Tibial artery (tissue), 4 donors: Measurements from ENCODE around the gene OPRL1.

Experiments
- DNase-seq, 2 donors: peaks; one replicate each; pipeline ENCODE4 v3.0.0-alpha.2; 2019
- H3K27ac ChIP-seq, 2 donors: fragments of 200-600 bp; sonication (generic) in 1 of 2; 1 replicate in 1 of 2; 2 replicates in 1 of 2; pipeline ENCODE4 v1.5.1; 2018 to 2019; ENCODE audit warnings: mild to moderate bottlenecking in 1 of 2
- H3K27me3 ChIP-seq, 2 donors: fragments of 200-600 bp; sonication (generic) in 1 of 2; one replicate each; pipeline versions ENCODE4 v1.5.1 to v1.6.0; 2016 to 2019
- H3K36me3 ChIP-seq, 3 donors: fragments of 200-600 bp; sonication (generic) in 2 of 3; one replicate each; pipeline ENCODE4 v1.5.1; 2016 to 2019; ENCODE audit warnings: mild to moderate bottlenecking in 2 of 3
- H3K4me1 ChIP-seq, 4 donors: fragments of 200-600 bp; sonication (generic) in 2 of 4; 1 replicate in 3 of 4; 2 replicates in 1 of 4; pipeline ENCODE4 v1.5.1; 2016 to 2019
- H3K4me3 ChIP-seq, 2 donors: fragments of 200-600 bp; sonication (generic) in 1 of 2; 1 replicate in 1 of 2; 2 replicates in 1 of 2; pipeline ENCODE4 v1.5.1; 2018 to 2019; ENCODE audit warnings: mild to moderate bottlenecking in 2 of 2
- H3K9me3 ChIP-seq, 3 donors: fragments of 200-600 bp; sonication (generic) in 1 of 3; one replicate each; pipeline ENCODE4 v1.5.1; 2016 to 2019
- CTCF ChIP-seq, 2 experiments: fragments of 200-600 bp in 1 of 2; fragments of 450-650 bp in 1 of 2; IDR thresholded peaks; one replicate each; pipeline ENCODE4 v1.5.1; 2017 to 2019; ENCODE audit warnings: antibody characterized with exemption in 2 of 2, mild to moderate bottlenecking in 1 of 2, moderate library complexity in 1 of 2
- intact Hi-C: fragments of 100-400 bp; cut with DNase I; formaldehyde crosslinking; loops from one replicate; pipeline ENCODE4 v1.15.0; 2023; ENCODE audit warnings: low total_unique reads

OPRL1 gene

GRCh38 chr20:64090165-64090564 is 10.3 kb downstream of the OPRL1 start:
- no peaks in the 10 kb centered on the region for H3K36me3 ChIP-seq
- intact Hi-C loops = no loop called here
- H3K4me3 ChIP-seq = no peak overlapping the region
- no peak for DNase-seq
- H3K27me3 ChIP-seq = peaks cover 0 to 31% of the 10 kb centered on the region in 2 donors
- H3K4me1 ChIP-seq = peaks cover 0 to under 1% (median 0%) of the 10 kb centered on the region in 4 donors
- no peak overlapping the region for H3K27ac ChIP-seq
- H3K9me3 ChIP-seq = no peaks in the 10 kb centered on the region
- no peak for TF ChIP-seq CTCF (IDR thresholded peaks at IDR 0.05)

DNA sequence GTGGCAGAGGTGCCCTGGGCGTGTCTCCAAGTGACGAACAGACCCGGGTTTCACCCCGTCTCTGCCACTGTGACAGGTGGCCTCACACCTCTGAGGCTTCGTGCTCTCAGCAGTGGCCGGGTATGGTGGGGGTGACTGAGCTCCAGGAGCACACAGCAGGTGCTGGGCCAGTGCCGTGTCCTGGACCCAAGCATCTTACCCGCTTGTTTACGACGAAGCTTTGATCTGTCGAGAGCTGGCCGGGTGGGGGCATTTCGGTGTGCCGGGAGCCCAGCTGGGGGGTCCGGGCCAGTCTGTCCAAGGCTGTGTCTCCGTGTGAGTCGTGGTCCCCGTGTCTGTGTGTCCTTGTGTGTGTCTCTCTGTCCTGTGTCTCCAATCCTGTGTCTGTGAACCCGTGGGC is 11.5 kb downstream of the OPRL1 start:
- Histone ChIP-seq H3K27me3 (peaks cover 0 to 37% of the 10 kb centered on the region in 2 donors), H3K9me3 (no peaks in the 10 kb centered on the region), H3K36me3 (no peaks in the 10 kb centered on the region), H3K4me3 (no peak overlapping the region), H3K27ac (no peak overlapping the region), H3K4me1 (no peaks in the 10 kb centered on the region)
- intact Hi-C loops = no loop called here
- no peak for TF ChIP-seq CTCF (IDR thresholded peaks at IDR 0.05)
- no peak for DNase-seq

DNA sequence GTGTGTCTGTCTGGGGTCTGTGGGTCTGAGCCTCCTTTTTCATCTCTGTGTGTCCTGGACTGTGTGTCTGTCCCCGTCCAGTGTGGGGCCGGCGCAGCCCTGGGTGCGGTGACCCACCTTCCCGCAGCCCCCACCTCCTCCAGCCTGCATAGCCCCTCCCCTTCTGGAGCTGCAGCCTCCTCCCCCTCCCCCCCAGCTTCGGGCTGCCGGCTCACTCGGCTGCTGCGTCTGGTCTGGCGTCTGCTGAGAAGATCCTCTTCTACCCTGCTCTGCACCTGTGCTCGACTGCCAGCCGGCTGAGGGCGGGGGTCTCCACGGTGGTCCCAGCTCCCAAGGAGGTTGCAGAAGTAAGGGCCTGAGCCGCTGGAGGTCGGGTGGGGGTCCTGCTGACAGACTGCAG is 11.9 kb downstream of the OPRL1 start:
- DNase-seq = no peak
- intact Hi-C loops = no loop called here
- TF ChIP-seq CTCF (IDR thresholded peaks at IDR 0.05) = no peak

GRCh38 chr20:64092258-64093012 is 12.6 kb downstream of the OPRL1 start:
- TF ChIP-seq CTCF (IDR thresholded peaks at IDR 0.05) = no peak
- Histone ChIP-seq H3K27ac (no peak overlapping the region), H3K36me3 (no peaks in the 10 kb centered on the region), H3K4me1 (no peaks in the 10 kb centered on the region), H3K4me3 (no peak overlapping the region), H3K27me3 (peaks cover 0 to 35% of the 10 kb centered on the region in 2 donors), H3K9me3 (no peaks in the 10 kb centered on the region)
- no peak for DNase-seq
- intact Hi-C loops = no loop called here

More for the DNA sequence above, 11.9 kb downstream of the OPRL1 start:
- Histone ChIP-seq H3K9me3 (no peaks in the 10 kb centered on the region), H3K4me3 (no peak overlapping the region), H3K36me3 (no peaks in the 10 kb centered on the region), H3K27me3 (peaks cover 0 to 37% of the 10 kb centered on the region in 2 donors), H3K4me1 (no peaks in the 10 kb centered on the region), H3K27ac (no peak overlapping the region)

- Histone ChIP-seq H3K9me3 (no peaks in the 10 kb centered on the region), H3K36me3 (peaks cover 0 to 3% (median 0%) of the 10 kb centered on the region in 3 donors), H3K4me1 (no peaks in the 10 kb centered on the region), H3K27ac (no peak overlapping the region), H3K27me3 (peaks cover 0 to 33% of the 10 kb centered on the region in 2 donors), H3K4me3 (no peak overlapping the region)
- intact Hi-C loops = no loop called here
- DNase-seq = no peak
- TF ChIP-seq CTCF (IDR thresholded peaks at IDR 0.05) = no peak
These were observed 13.2 kb downstream of the OPRL1 start for GRCh38 chr20:64093013-64093503.
